GM18508 (cell line): ENCODE data around the gene CCDC33.

Source experiments
- ATAC-seq: cut with Tn5 transposase; IDR thresholded peaks from one replicate; pipeline ENCODE4 v1.9.1; 2021; ENCODE audit warnings: moderate number of reproducible peaks; ENCODE audit not compliant: insufficient read depth, unreplicated experiment

The CCDC33 gene

GRCh38 chr15:74374648-74375302, 138.6 kb downstream of the CCDC33 start:
- ATAC-seq, result no peak

GRCh38 chr15:74375303-74375693, 139.2 kb downstream of the CCDC33 start:
- ATAC-seq, result no peak

- no peak for ATAC-seq
Measured at GRCh38 chr15:74376226-74376625, 140.1 kb downstream of the CCDC33 start.

DNA sequence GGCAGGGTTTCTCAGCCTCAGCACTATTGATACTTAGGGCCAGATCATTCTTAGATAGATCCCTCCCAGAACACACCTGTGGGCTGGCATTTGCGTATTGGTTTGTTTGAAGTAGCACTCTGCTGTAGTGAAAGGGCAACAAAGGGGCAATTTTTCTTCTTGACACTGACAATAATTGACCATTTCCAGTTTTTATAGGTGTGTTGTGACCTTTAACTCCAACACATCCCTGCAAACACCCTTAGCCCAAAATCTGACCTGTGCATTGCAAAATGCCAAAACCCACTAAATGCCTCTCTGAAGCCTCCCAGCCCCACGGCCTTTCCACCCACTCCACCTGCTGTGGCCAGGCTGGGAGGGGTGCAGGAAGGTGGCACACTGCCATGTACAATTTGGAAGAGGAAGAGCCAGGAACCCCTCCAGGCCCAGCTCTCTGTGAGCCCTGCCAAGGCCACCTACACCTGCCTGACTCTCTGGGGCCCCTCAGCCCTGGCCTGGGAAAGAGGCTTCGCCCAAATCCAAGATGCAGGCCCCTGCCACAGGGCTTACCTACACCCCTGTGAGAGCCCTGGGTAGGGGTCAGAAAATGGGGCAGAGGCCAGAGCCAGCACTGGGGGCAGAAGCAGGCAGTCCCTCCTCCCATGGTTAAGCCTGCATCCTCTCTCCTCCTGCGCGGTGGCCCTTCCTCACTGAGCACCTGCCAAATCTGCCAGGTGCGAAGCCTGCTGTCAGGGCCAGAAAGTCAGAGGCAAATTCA, 140.9 kb downstream of the CCDC33 start:
- no peak for ATAC-seq

- ATAC-seq, result no peak
Measured at GRCh38 chr15:74377831-74378766, 142.0 kb downstream of the CCDC33 start.

DNA sequence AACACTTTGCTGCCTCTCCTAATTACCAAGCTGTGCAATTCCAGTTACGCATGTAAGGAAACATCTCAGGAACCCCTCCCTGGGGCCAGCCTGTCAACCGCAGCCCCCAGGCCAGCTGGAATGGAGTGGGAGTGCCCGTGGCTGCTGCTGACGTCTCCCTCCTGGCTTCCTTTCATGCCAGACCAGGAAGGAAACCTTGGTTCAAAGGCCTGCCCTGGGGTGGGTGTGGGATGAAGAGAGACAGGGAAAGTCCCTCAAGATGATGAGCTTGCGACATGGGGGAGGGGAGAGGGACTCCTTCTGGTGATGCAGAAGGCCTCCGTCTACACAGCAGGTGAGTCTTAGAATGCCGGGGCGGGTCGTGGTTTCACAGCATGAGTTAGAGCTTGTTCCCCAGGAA, 142.7 kb downstream of the CCDC33 start:
- ATAC-seq, result no peak

DNA sequence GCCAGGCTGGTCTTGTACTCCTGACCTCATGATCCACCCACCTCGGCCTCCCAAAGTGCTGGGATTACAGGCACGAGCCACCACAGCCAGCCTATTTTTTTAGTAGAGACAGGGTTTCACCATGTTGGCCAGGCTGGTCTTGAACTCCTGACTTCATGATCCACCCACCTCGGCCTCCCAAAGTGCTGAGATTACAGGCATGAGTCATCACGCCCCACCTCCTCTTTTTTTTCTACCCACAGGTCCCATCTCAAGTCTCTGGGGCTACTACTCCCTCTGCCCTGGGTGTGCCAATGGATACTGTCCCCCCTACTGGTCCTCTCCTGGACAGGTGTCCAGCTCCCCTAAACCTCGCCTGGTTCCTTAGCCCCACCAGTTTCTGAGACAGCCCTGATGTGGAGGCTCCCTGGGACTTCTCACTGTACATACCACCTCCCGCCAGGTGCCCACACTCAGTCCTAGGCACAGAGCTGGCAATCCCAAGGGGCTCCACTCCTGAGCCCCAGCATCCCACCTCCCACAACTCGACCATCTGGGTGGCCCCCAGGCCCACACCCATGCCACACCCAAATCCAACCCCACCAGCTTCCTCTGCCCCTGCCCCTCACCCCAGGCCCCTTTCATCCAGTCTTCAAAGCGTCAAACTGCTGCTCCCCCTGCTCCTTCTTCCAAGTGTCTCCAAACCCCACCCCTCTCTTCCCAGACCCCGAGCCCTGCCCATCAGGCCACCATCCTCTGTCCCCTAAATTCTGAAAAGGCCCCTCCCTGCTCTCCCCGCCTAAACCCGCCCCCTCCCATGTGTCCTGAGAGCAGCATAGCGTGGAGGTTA, 144.4 kb downstream of the CCDC33 start:
- ATAC-seq, result no peak

GRCh38 chr15:74381190-74381453, 145.0 kb downstream of the CCDC33 start:
- ATAC-seq, result no peak

- ATAC-seq, result no peak
Measured at GRCh38 chr15:74381481-74381880, 145.4 kb downstream of the CCDC33 start.

DNA sequence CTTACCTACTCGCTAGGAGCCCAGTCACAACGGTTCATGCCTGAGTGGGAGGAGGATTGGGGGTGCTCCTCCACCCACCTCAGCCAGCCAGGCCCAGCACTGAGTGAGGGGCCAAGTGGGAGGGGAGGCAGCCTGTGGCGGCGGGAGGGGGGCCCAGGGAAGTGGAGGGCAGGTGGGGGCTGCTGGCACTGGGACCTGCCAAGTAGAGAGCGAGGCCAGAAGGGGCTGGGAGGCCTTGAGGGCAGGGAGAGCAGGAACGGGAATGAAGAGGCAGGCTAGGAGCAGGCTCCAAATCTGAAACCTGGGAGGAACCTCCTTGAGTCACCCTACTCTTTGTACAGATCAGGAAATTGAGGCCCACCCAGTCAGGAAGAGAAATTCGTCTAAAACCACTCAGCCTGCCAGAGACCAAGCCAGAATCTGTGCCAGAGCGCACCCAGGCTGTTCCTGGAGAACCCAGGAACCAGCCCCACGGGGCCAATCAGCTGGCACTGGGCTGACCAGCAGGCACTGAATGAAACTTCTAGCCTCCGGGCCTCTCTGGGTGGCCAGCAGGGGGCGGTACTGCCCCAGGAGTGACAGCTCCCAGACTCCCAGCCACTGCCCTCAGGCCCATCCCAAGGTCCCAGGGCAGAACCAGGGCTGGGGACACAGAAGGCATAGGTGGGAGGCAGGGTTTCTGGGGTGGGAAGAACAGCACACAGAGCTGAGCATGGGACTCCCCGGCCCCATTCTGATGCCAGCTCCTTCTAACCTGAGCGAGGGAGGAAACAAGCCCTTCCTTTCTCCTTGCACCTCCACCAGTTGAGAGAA, 146.1 kb downstream of the CCDC33 start:
- no peak for ATAC-seq

DNA sequence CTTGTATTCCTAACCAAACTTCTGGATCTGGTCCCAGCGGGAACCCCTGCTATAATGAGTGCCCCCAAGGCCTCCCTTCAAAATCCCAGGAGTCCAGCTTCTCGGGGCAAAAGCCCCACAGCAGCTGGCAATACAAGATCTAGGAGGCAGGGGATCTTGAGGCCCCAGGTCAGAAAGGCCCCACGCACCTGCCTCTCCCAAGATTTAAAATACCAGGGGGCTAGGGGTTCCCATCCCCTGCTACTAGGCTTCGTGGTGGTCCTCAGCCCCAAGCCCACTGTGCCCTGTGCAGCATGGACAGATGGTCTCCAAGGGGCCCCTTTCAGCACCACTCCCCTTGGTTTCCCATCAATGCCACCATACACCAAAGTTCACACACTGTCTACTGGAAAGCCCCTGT, 147.2 kb downstream of the CCDC33 start:
- ATAC-seq, result no peak

- ATAC-seq, result peak; percentile 38
Measured at GRCh38 chr15:74383695-74384565, 147.8 kb downstream of the CCDC33 start.

DNA sequence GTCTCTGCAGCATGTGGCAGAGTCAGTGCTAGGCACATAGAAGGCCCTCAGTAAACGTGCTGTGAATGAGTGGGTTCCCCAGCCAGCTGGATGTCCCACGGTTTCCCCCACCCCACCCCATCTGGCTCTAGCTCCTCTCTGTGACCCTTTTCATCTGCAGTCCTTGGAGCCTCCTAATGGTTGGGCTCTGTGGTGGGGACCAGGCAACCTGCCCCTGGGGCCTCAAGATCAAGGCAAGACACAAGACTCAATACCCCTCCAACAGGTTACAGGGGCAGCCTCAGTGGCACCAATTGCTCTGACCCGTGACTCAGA, 148.4 kb downstream of the CCDC33 start:
- ATAC-seq, result no peak

DNA sequence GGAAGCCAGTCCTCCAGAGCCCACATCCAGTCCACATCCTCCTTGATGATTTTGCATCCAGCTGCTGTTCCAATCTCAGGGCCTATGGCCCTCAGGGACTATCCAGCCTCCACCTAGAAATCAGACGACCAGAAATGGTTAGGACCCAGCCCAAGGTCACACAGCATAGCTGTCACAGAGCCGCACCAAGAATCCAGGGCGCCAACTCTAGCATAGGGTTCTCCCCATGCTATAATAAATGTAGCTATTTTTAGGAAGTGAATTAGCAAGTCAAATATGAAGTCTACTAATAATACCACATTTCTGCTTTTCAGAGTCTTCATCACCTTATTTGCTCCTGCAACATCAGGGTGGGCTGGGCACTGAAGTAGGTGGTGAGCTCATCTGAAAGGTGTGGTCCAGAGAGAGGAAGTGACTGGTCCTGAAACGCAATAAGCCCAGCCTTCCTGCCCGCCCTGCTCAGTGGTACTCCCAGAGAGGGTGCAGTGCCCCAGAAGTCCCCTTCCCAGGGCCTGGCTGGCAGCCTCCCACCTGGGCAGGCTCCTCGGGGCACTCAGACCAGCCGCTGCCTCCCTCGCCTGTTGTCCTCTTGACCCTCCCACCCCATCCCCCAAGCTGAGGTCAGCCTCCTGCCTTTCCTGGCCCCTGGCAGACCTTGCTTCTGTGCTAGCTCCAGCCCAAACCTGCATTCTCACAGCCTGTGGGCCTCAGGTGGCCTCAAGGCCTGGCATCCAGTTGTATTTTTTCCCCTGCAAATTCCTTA, 148.9 kb downstream of the CCDC33 start:
- no peak for ATAC-seq

- ATAC-seq, result no peak
Measured at GRCh38 chr15:74385733-74386132, 149.6 kb downstream of the CCDC33 start.
